Mesothelial cell of epicardium (in vitro differentiated cells): ENCODE data around the gene SUPT20HL2. TPM values are rescaled to one million over a fixed set of nuclear protein-coding genes. Genes with fewer than 3 reads are reported as not detected.
"Not testable (repeated sequence)": the region's sequence is repeated elsewhere in the genome, so short reads cannot be mapped to it uniquely, and the experiment has no call there.

Experiments used
- DNase-seq, 2 experiments: peaks; one replicate each; pipeline ENCODE4 v3.0.0; 2021; ENCODE audit warnings: low spot score in 2 of 2; ENCODE audit not compliant: unreplicated experiment in 2 of 2
- H3K27ac Mint-ChIP-seq: 2 replicates; pipeline ENCODE4 v1.8.0; 2021; ENCODE audit warnings: mixed read lengths
- H3K27me3 Mint-ChIP-seq: 2 replicates; pipeline ENCODE4 v1.8.0; 2021; ENCODE audit warnings: low read depth, mixed read lengths
- H3K36me3 Mint-ChIP-seq: 2 replicates; pipeline ENCODE4 v1.8.0; 2021; ENCODE audit warnings: mixed read lengths
- H3K4me1 Mint-ChIP-seq: 2 replicates; pipeline ENCODE4 v1.8.0; 2021; ENCODE audit warnings: mixed read lengths
- H3K4me3 Mint-ChIP-seq: 2 replicates; pipeline ENCODE4 v1.8.0; 2021; ENCODE audit warnings: mild to moderate bottlenecking, moderate library complexity, mixed read lengths
- H3K9me3 Mint-ChIP-seq: 2 replicates; pipeline ENCODE4 v1.8.0; 2021; ENCODE audit warnings: mixed read lengths
- CTCF ChIP-seq: fragments of 200-600 bp; sonication (generic); IDR thresholded peaks from one replicate; pipeline ENCODE4 v1.5.0; 2021; ENCODE audit warnings: antibody characterized with exemption; ENCODE audit not compliant: unreplicated experiment
- total RNA-seq: library from RNA; stranded (reverse); gene quantifications from 3 replicates; pipeline ENCODE4 v1.2.1, GENCODE V29; 2021

SUPT20HL2 gene
- total RNA-seq, 1 donor from 2014 or later: not detected

GRCh38 chrX:24316111-24316510 is 2.2 kb upstream of the SUPT20HL2 start:
- Mint-ChIP-seq H3K27me3 (peaks cover 2% of the 10 kb centered on the region), H3K27ac (no peak overlapping the region), H3K4me3 (no peak overlapping the region), H3K9me3 (no peaks in the 10 kb centered on the region), H3K36me3 (no peaks in the 10 kb centered on the region), H3K4me1 (peaks cover 10% of the 10 kb centered on the region)
- TF ChIP-seq CTCF: no peak
- DNase-seq: no peak

DNA sequence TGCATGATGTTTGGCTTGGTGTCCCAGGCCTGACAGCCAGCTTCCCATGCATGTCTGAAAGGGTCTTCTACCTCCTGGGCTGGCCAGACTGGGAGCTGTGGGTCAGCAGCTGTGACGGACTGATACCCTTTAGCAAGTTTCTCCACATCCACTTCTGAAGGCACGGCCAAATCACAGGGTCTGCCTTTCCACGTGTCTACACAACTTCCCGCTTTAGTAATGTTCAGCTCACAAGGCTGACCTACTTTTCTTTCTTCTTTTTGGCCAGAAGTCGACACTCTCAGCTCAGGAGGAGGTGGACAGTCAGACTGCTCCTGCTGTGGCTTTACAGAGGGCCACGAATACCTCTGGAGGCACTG is 1.6 kb downstream of the SUPT20HL2 start:
- H3K36me3 Mint-ChIP-seq, DNase-seq, H3K4me3 Mint-ChIP-seq, H3K9me3 Mint-ChIP-seq, H3K27ac Mint-ChIP-seq, H3K4me1 Mint-ChIP-seq, H3K27me3 Mint-ChIP-seq: not testable (repeated sequence)

GRCh38 chrX:24311507-24312248 is 2.2 kb downstream of the SUPT20HL2 start:
- not testable (repeated sequence) for DNase-seq, H3K36me3 Mint-ChIP-seq, H3K27ac Mint-ChIP-seq, H3K4me3 Mint-ChIP-seq, H3K4me1 Mint-ChIP-seq, H3K27me3 Mint-ChIP-seq, H3K9me3 Mint-ChIP-seq

- not testable (repeated sequence) for H3K9me3 Mint-ChIP-seq, H3K4me3 Mint-ChIP-seq, H3K27me3 Mint-ChIP-seq, H3K36me3 Mint-ChIP-seq, H3K4me1 Mint-ChIP-seq, DNase-seq, H3K27ac Mint-ChIP-seq
These were observed 3.0 kb downstream of the SUPT20HL2 start for GRCh38 chrX:24310916-24311315.

- H3K9me3 Mint-ChIP-seq, H3K4me3 Mint-ChIP-seq, H3K27me3 Mint-ChIP-seq, DNase-seq, H3K27ac Mint-ChIP-seq, H3K36me3 Mint-ChIP-seq, H3K4me1 Mint-ChIP-seq: not testable (repeated sequence)
These were observed 4.1 kb downstream of the SUPT20HL2 start for GRCh38 chrX:24309580-24310374.

DNA sequence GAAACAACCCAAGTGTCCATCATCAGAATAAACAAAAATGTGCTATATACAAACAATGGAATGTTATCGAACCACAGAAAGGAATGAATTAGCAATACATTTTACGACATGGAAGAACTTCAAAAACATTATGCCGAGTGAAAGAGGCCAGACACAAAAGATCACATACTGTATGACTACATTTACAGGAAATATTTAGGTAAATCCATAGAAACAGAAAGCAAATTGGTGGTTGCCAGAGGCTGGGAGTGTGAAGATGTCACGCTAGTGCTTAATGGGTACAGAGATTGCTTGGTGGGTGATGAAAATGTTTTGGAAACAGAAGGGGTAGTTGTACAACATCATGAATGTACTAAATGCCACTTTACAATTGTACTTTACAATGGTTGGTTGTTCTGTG is 5.1 kb downstream of the SUPT20HL2 start:
- not testable (repeated sequence) for H3K9me3 Mint-ChIP-seq, H3K4me1 Mint-ChIP-seq, H3K36me3 Mint-ChIP-seq

DNA sequence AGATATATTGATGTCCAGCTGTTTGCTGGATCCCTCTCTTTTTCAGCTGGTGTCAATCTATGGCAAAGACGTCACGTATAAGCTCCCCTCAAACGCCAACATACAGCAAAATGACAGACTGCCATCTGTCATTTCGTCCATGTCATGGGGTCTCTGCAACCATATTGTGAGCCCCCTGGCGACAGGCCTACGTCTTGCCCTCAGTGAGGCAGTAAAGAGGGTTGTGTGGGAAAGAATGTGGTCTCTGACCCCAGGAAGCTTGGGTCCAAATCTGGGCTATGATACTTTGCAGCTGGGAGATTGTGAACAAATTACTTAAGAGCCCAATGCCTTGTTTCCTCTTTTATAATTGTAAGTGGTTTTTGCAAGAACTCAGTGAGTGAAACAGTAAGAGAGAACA is 7.4 kb downstream of the SUPT20HL2 start:
- Mint-ChIP-seq H3K4me3 (no peak overlapping the region), H3K4me1 (no peaks in the 10 kb centered on the region), H3K9me3 (no peaks in the 10 kb centered on the region), H3K27me3 (no peaks in the 10 kb centered on the region), H3K27ac (no peak overlapping the region), H3K36me3 (no peaks in the 10 kb centered on the region)
- no peak for TF ChIP-seq CTCF
- DNase-seq: no peak

More for the DNA sequence above, 5.1 kb downstream of the SUPT20HL2 start:
- H3K27me3 Mint-ChIP-seq, DNase-seq, H3K27ac Mint-ChIP-seq, H3K4me3 Mint-ChIP-seq: not testable (repeated sequence)

- DNase-seq: no peak
- Mint-ChIP-seq H3K4me3 (no peak overlapping the region), H3K9me3 (no peaks in the 10 kb centered on the region), H3K36me3 (no peaks in the 10 kb centered on the region), H3K4me1 (no peaks in the 10 kb centered on the region), H3K27me3 (no peaks in the 10 kb centered on the region), H3K27ac (no peak overlapping the region)
- no peak for TF ChIP-seq CTCF
These were observed 8.0 kb downstream of the SUPT20HL2 start for GRCh38 chrX:24305905-24306304.
